ENCODE results near the gene INSIG1. TPM values are rescaled to one million over a fixed set of nuclear protein-coding genes. Genes with fewer than 3 reads are reported as not detected.
A peak's percentile ranks its signal among the peaks of the same experiment; 100 is the strongest.

Gene INSIG1
- total RNA-seq, 6 donors from 2014 or later: 16.8 to 136 (median 100) TPM

GRCh38 chr7:155340721-155341120 is 43.0 kb downstream of the INSIG1 start:
- H3K36me3 ChIP-seq: no peaks in the 10 kb centered on the region
- TF ChIP-seq POLR2AphosphoS5 (IDR thresholded peaks at IDR 0.05) (no peak), POLR2A (IDR thresholded peaks at IDR 0.05) (no peak), EP300 (IDR thresholded peaks at IDR 0.05) (no peak), CTCF (IDR thresholded peaks at IDR 0.05) (no peak)
- DNase-seq (no peak), ATAC-seq (ENCODE audit: low FRiP score in 2 of 2) (no peak)
- no peaks in the 10 kb centered on the region for H3K27me3 ChIP-seq
- 82 to 91% methylated on average over 7 to 9 of the region's 9 CpGs for WGBS, 2 donors
- peaks cover 10 to 14% (median 10%) of the 10 kb centered on the region in 4 donors for H3K4me1 ChIP-seq
- no peak overlapping the region for H3K27ac ChIP-seq
- no peak overlapping the region for H3K4me3 ChIP-seq
- H3K9me3 ChIP-seq: no peaks in the 10 kb centered on the region

- Histone ChIP-seq H3K36me3 (no peaks in the 10 kb centered on the region), H3K27ac (no peak overlapping the region), H3K4me3 (no peak overlapping the region), H3K27me3 (no peaks in the 10 kb centered on the region), H3K4me1 (peaks cover 10 to 14% (median 10%) of the 10 kb centered on the region in 4 donors), H3K9me3 (no peaks in the 10 kb centered on the region)
- WGBS, 2 donors: 54 to 65% methylated on average over 5 of the region's 5 CpGs
- ATAC-seq (ENCODE audit: low FRiP score in 2 of 2): no peak
- no peak for DNase-seq
- no peak for TF ChIP-seq POLR2AphosphoS5 (IDR thresholded peaks at IDR 0.05)
- no peak for TF ChIP-seq POLR2A (IDR thresholded peaks at IDR 0.05)
- no peak for TF ChIP-seq EP300 (IDR thresholded peaks at IDR 0.05)
- no peak for TF ChIP-seq CTCF (IDR thresholded peaks at IDR 0.05)
Observed at GRCh38 chr7:155341463-155341983, 43.8 kb downstream of the INSIG1 start.

GRCh38 chr7:155342313-155342712 is 44.6 kb downstream of the INSIG1 start:
- Histone ChIP-seq H3K4me3 (no peak overlapping the region), H3K36me3 (no peaks in the 10 kb centered on the region), H3K27ac (no peak overlapping the region), H3K27me3 (no peaks in the 10 kb centered on the region), H3K4me1 (peaks cover 10 to 14% (median 10%) of the 10 kb centered on the region in 4 donors), H3K9me3 (no peaks in the 10 kb centered on the region)
- DNase-seq (no peak), ATAC-seq (ENCODE audit: low FRiP score in 2 of 2) (no peak)
- no peak for TF ChIP-seq POLR2AphosphoS5 (IDR thresholded peaks at IDR 0.05)
- no peak for TF ChIP-seq EP300 (IDR thresholded peaks at IDR 0.05)
- 79 to 93% methylated on average over 8 to 11 of the region's 11 CpGs for WGBS, 2 donors

- TF ChIP-seq POLR2AphosphoS5 (IDR thresholded peaks at IDR 0.05) (no peak), EP300 (IDR thresholded peaks at IDR 0.05) (no peak), CTCF (IDR thresholded peaks at IDR 0.05) (no peak), POLR2A (IDR thresholded peaks at IDR 0.05) (no peak)
- no peak for ATAC-seq (ENCODE audit: low FRiP score in 2 of 2)
- Histone ChIP-seq H3K4me1 (peaks cover 10 to 14% (median 10%) of the 10 kb centered on the region in 4 donors), H3K4me3 (no peak overlapping the region), H3K27ac (no peak overlapping the region), H3K27me3 (no peaks in the 10 kb centered on the region), H3K36me3 (no peaks in the 10 kb centered on the region), H3K9me3 (no peaks in the 10 kb centered on the region)
- no peak for DNase-seq
- WGBS, 2 donors: 84 to 87% methylated on average over 5 to 7 of the region's 7 CpGs
Observed at GRCh38 chr7:155343150-155343549, 45.5 kb downstream of the INSIG1 start.

- Histone ChIP-seq H3K27me3 (no peaks in the 10 kb centered on the region), H3K4me1 (peaks cover 10 to 14% (median 10%) of the 10 kb centered on the region in 4 donors), H3K36me3 (no peaks in the 10 kb centered on the region), H3K9me3 (no peaks in the 10 kb centered on the region), H3K27ac (no peak overlapping the region), H3K4me3 (no peak overlapping the region)
- WGBS, 2 donors: 89 to 92% methylated on average over 3 to 8 of the region's 11 CpGs
- ATAC-seq (ENCODE audit: low FRiP score in 2 of 2) (no peak), DNase-seq (no peak)
- TF ChIP-seq EP300 (IDR thresholded peaks at IDR 0.05) (no peak), POLR2A (IDR thresholded peaks at IDR 0.05) (no peak)
Observed at GRCh38 chr7:155343661-155344121, 46.0 kb downstream of the INSIG1 start.

- H3K4me3 ChIP-seq: peak overlapping the region in 3 of 4 donors; percentile 29 to 49 (median 46)
- TF ChIP-seq EP300 (IDR thresholded peaks at IDR 0.05) (no peak), POLR2A (IDR thresholded peaks at IDR 0.05) (no peak), CTCF (IDR thresholded peaks at IDR 0.05) (no peak), POLR2AphosphoS5 (IDR thresholded peaks at IDR 0.05) (no peak)
- ATAC-seq (ENCODE audit: low FRiP score in 2 of 2) (no peak), DNase-seq (no peak)
- peaks cover 10 to 14% (median 10%) of the 10 kb centered on the region in 4 donors for H3K4me1 ChIP-seq
- no peaks in the 10 kb centered on the region for H3K9me3 ChIP-seq
- H3K27me3 ChIP-seq: peaks cover 0 to 1% (median 0%) of the 10 kb centered on the region in 4 donors
- no peak overlapping the region for H3K27ac ChIP-seq
- WGBS, 2 donors: 45 to 46% methylated on average over 14 to 16 of the region's 16 CpGs
- no peaks in the 10 kb centered on the region for H3K36me3 ChIP-seq
Observed at GRCh38 chr7:155344270-155344617, 46.6 kb downstream of the INSIG1 start.
